NCI-H526 (cell line): ENCODE measurements around the gene BMP7.
"Not testable (repeated sequence)": the region's sequence is repeated elsewhere in the genome, so short reads cannot be mapped to it uniquely, and the experiment has no call there.

Experiments
- DNase-seq, 2 experiments: peaks; one replicate each; lab custom pipeline; 2025; lab: John Stamatoyannopoulos, UW

The BMP7 gene

GRCh38 chr20:57265997-57266290 lies 497 bp downstream of the BMP7 start:
- DNase-seq, result peak in 1 of 2 experiments; percentile 92

- peak; percentile 38 to 77 for DNase-seq
Observed at GRCh38 chr20:57265336-57265996, 975 bp downstream of the BMP7 start.

- DNase-seq, result not testable (repeated sequence)
Observed at GRCh38 chr20:57264908-57265335, 1.5 kb downstream of the BMP7 start.

- DNase-seq, result peak; percentile 61 to 77
Observed at GRCh38 chr20:57263801-57264792, 2.3 kb downstream of the BMP7 start.

- peak; percentile 82 to 84 for DNase-seq
Observed at GRCh38 chr20:57262784-57263609, 3.4 kb downstream of the BMP7 start.

GRCh38 chr20:57262301-57262700 lies 4.1 kb downstream of the BMP7 start:
- DNase-seq, result peak in 1 of 2 experiments; percentile 65

GRCh38 chr20:57261457-57262251 lies 4.8 kb downstream of the BMP7 start:
- DNase-seq, result no peak

- peak in 1 of 2 experiments; percentile 23 for DNase-seq
Observed at GRCh38 chr20:57260934-57261333, 5.5 kb downstream of the BMP7 start.

- peak in 1 of 2 experiments; percentile 35 for DNase-seq
Observed at GRCh38 chr20:57259938-57260921, 6.2 kb downstream of the BMP7 start.

GRCh38 chr20:57259121-57259937 lies 7.1 kb downstream of the BMP7 start:
- peak; percentile 63 to 75 for DNase-seq

- DNase-seq, result peak; percentile 88 to 92
Observed at GRCh38 chr20:57257701-57258453, 8.6 kb downstream of the BMP7 start.

GRCh38 chr20:57256908-57257307 lies 9.5 kb downstream of the BMP7 start:
- DNase-seq, result peak in 1 of 2 experiments; percentile 16

GRCh38 chr20:57256205-57256604 lies 10.2 kb downstream of the BMP7 start:
- peak; percentile 56 to 74 for DNase-seq

GRCh38 chr20:57255183-57255582 lies 11.3 kb downstream of the BMP7 start:
- no peak for DNase-seq

GRCh38 chr20:57252559-57253162 lies 13.8 kb downstream of the BMP7 start:
- DNase-seq, result no peak

GRCh38 chr20:57251949-57252348 lies 14.5 kb downstream of the BMP7 start:
- no peak for DNase-seq

- no peak for DNase-seq
Observed at GRCh38 chr20:57251344-57251743, 15.1 kb downstream of the BMP7 start.
